Right lobe of liver (tissue), 6 donors: Measurements from ENCODE around the gene LRIT2. TPM values are rescaled to one million over a fixed set of nuclear protein-coding genes. Genes with fewer than 3 reads are reported as not detected.

ENCODE experiments used
- ATAC-seq, 4 donors: fragments of 200-7000 bp; cut with Tn5 transposase; one replicate each; pipeline ENCODE4 v1.9.1; 2020; ENCODE audit warnings: mild to moderate bottlenecking in 4 of 4, moderate library complexity in 4 of 4
- DNase-seq, 3 donors: peaks; one replicate each; pipeline ENCODE4 v3.0.0-alpha.2; 2020
- H3K27ac ChIP-seq, 3 donors: fragments of 200-600 bp; one replicate each; pipeline ENCODE4 v1.8.0; 2022
- H3K27me3 ChIP-seq, 2 donors: fragments of 200-600 bp; one replicate each; pipeline ENCODE4 v1.8.0; 2022
- H3K36me3 ChIP-seq, 4 donors: fragments of 200-600 bp; sonication (generic) in 1 of 4; one replicate each; pipeline versions ENCODE4 v1.5.1 to v1.8.0; 2017 to 2022; ENCODE audit warnings: control low read depth in 1 of 4
- H3K4me1 ChIP-seq, 4 donors: fragments of 200-600 bp; sonication (generic) in 1 of 4; one replicate each; pipeline versions ENCODE4 v1.5.1 to v1.8.0; 2017 to 2022; ENCODE audit warnings: control low read depth in 1 of 4
- H3K4me3 ChIP-seq, 3 donors: fragments of 200-600 bp; one replicate each; pipeline ENCODE4 v1.8.0; 2022
- H3K9me3 ChIP-seq, 4 donors: fragments of 200-600 bp; sonication (generic) in 1 of 4; one replicate each; pipeline versions ENCODE4 v1.5.1 to v1.8.0; 2017 to 2022; ENCODE audit warnings: control low read depth in 1 of 4
- POLR2A ChIP-seq: fragments of 450-650 bp; IDR thresholded peaks from one replicate; pipeline ENCODE4 v1.6.1; 2017; ENCODE audit warnings: antibody characterized with exemption, mild to moderate bottlenecking
- WGBS: methylation state at CpG from one replicate; pipeline ENCODE4 v1.1.6; 2018; ENCODE audit warnings: low coverage, low lambda C conversion rate; ENCODE audit not compliant: insufficient coverage; ENCODE audit errors: missing lambda C conversion rate; 5-methylcytosine and 5-hydroxymethylcytosine counted together
- intact Hi-C, 2 donors: fragments of 100-400 bp; cut with DNase I; formaldehyde crosslinking; loops; one replicate each; pipeline versions ENCODE4 v1.11.2 to v1.14.1; 2022
- total RNA-seq, 6 experiments: library from RNA; depleted of rRNA in 2 of 6; stranded (reverse); fragments of >200 nt in 2 of 6; fragmentation: NEBNext Ultra II Directional in 3 of 6; extraction: Animal tissue kit (Norgen Biotek cat#: 25700) in 3 of 6; gene quantifications; one replicate each; pipeline versions ENCODE4 v1.1.0 to v1.2.4, GENCODE V29; 2016 to 2023
- TF ChIP-seq, protein P1 (sequence below), 4 donors: fragments of 200-600 bp in 3 of 4; fragments of 450-650 bp in 1 of 4; IDR thresholded peaks; one replicate each; pipeline versions ENCODE4 v1.5.1 to v1.8.0; 2016 to 2022; ENCODE audit warnings: antibody characterized with exemption in 4 of 4, mild to moderate bottlenecking in 2 of 4
- donor health status: DM: no; HTN: yes; CAD: no.
- donor health status: DM: no; HTN: no; CAD: no.
- donor health status: DM: no; HTN: no; CAD: no.
- donor health status: DM: no; HTN: yes; CAD: no.
- donor health status: DM: no; HTN: yes; CAD: no.

Gene LRIT2
- total RNA-seq, 6 experiments from 2014 or later: not detected

DNA sequence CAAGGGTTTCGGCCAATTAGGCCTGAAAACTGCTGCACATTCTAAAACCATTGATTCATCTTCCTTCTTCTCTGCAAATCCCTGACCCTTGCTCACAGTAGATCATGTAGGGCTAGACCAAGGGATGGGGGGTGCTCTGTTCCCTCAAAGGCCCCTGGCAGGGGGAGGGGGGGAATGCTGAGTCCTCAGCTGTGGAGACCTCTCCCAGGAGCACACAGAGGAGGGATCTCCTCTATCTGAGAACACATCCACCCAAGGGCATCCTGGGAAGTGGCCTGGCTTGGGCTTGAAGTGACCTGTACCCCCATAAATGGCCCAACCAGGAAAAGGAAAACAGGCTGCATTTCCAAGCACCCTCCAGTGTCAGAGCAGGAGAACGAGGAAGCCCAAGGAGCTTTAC is 32.0 kb downstream of the LRIT2 start:
- Histone ChIP-seq H3K4me1 (peaks cover 0 to 10% (median 0%) of the 10 kb centered on the region in 4 donors), H3K36me3 (no peaks in the 10 kb centered on the region), H3K27ac (no peak overlapping the region), H3K27me3 (peaks cover 7 to 11% of the 10 kb centered on the region in 2 donors), H3K4me3 (no peak overlapping the region), H3K9me3 (no peaks in the 10 kb centered on the region)
- 75% methylated on average over 2 of the region's 2 CpGs for WGBS
- no peak for DNase-seq
- no peak for ATAC-seq
- TF ChIP-seq, protein P1, sequence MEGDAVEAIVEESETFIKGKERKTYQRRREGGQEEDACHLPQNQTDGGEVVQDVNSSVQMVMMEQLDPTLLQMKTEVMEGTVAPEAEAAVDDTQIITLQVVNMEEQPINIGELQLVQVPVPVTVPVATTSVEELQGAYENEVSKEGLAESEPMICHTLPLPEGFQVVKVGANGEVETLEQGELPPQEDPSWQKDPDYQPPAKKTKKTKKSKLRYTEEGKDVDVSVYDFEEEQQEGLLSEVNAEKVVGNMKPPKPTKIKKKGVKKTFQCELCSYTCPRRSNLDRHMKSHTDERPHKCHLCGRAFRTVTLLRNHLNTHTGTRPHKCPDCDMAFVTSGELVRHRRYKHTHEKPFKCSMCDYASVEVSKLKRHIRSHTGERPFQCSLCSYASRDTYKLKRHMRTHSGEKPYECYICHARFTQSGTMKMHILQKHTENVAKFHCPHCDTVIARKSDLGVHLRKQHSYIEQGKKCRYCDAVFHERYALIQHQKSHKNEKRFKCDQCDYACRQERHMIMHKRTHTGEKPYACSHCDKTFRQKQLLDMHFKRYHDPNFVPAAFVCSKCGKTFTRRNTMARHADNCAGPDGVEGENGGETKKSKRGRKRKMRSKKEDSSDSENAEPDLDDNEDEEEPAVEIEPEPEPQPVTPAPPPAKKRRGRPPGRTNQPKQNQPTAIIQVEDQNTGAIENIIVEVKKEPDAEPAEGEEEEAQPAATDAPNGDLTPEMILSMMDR (IDR thresholded peaks at IDR 0.05): no peak
- TF ChIP-seq POLR2A: no peak
- intact Hi-C loops: no loop called here

DNA sequence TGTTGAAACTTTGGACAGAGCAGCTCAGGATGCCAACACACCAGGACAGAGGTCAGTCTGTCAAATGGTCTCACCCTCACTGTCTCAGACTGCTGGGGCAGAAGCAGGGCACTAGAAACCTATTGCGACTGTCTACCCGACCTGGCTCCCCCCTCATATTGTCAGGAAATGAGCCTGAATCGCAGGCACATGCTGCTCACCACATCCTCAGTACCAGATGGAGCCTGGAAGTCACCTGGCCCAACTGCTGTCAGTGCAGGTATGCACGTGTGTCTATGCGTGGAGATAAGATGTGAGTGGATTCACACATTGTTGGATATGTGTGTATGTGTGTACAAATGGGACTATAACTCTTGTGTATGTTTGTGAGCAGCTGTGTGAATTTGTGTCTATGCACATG is 34.2 kb downstream of the LRIT2 start:
- Histone ChIP-seq H3K9me3 (no peaks in the 10 kb centered on the region), H3K27me3 (peaks cover 7 to 11% of the 10 kb centered on the region in 2 donors), H3K4me1 (peaks cover 0 to 10% (median 0%) of the 10 kb centered on the region in 4 donors), H3K4me3 (no peak overlapping the region), H3K27ac (no peak overlapping the region), H3K36me3 (no peaks in the 10 kb centered on the region)
- TF ChIP-seq, protein P1 (IDR thresholded peaks at IDR 0.05): no peak
- no peak for TF ChIP-seq POLR2A
- DNase-seq (no peak), ATAC-seq (no peak)
- intact Hi-C loops: no loop called here
- 56% methylated on average over 3 of the region's 5 CpGs for WGBS

DNA sequence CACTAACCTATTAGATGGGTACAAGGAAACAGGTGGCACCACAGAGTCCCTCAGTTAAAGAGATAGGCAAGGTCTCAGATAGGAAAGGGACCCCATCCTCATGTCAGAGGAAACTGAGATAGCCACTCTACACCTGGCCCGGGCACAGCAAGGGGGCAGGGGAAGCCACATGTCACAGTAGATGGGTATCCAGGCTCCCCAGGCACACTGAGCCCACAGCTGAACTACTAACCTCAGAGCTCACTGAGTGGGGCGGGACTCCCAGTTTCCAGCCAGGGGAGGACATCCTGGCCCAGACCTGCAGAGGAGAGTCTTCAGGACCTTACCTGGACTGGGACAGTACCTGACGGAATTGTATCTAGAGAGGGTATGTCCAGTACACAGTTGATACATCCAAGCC is 34.7 kb downstream of the LRIT2 start:
- Histone ChIP-seq H3K27me3 (peaks cover 6 to 11% of the 10 kb centered on the region in 2 donors), H3K9me3 (no peaks in the 10 kb centered on the region), H3K4me3 (no peak overlapping the region), H3K36me3 (no peaks in the 10 kb centered on the region), H3K4me1 (peaks cover 0 to 10% (median 0%) of the 10 kb centered on the region in 4 donors), H3K27ac (no peak overlapping the region)
- intact Hi-C loops: no loop called here
- WGBS: 75% methylated on average over 1 of the region's 3 CpGs
- ATAC-seq: no peak
- DNase-seq: no peak
- TF ChIP-seq, protein P1 (IDR thresholded peaks at IDR 0.05): no peak
- no peak for TF ChIP-seq POLR2A

DNA sequence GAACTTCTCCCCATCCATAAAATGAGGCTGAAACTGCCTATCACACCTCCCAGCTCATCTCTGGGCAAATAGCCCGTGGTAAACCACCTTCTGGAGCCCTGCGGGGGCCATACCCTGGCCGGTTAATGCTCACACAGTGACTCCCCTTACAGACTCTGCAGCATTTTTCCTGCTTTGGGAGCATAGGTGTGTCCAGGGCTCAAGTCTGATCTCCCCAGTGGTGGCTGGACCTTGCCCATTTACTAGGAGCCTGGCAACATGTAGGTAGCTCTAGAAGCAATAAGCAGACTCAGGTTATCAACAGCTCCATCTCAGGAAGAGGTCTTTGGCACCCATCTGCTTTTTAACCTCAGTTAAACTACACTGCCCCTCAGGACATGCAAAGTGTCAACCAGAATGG is 36.5 kb downstream of the LRIT2 start:
- intact Hi-C loops: no loop called here
- no peaks in the 10 kb centered on the region for H3K9me3 ChIP-seq
- DNase-seq (no peak), ATAC-seq (no peak)
- no peaks in the 10 kb centered on the region for H3K36me3 ChIP-seq
- no peaks in the 10 kb centered on the region for H3K4me1 ChIP-seq
- no CpG with 5 or more reads among the region's 3 CpGs for WGBS
- H3K27ac ChIP-seq: no peak overlapping the region
- no peak for TF ChIP-seq POLR2A
- TF ChIP-seq, protein P1 (IDR thresholded peaks at IDR 0.05): no peak
- H3K27me3 ChIP-seq: no peaks in the 10 kb centered on the region
- H3K4me3 ChIP-seq: no peak overlapping the region
